ENCODE measurements around the gene AUP1. TPM values are rescaled to one million over a fixed set of nuclear protein-coding genes. Genes with fewer than 3 reads are reported as not detected.

Gene AUP1
- total and polyA plus RNA-seq, 10 of the 15 experiments (the other 5 are each of a cell fraction or from before 2014, with no cell fraction given): 39.1 to 215 (median 138) TPM

DNA sequence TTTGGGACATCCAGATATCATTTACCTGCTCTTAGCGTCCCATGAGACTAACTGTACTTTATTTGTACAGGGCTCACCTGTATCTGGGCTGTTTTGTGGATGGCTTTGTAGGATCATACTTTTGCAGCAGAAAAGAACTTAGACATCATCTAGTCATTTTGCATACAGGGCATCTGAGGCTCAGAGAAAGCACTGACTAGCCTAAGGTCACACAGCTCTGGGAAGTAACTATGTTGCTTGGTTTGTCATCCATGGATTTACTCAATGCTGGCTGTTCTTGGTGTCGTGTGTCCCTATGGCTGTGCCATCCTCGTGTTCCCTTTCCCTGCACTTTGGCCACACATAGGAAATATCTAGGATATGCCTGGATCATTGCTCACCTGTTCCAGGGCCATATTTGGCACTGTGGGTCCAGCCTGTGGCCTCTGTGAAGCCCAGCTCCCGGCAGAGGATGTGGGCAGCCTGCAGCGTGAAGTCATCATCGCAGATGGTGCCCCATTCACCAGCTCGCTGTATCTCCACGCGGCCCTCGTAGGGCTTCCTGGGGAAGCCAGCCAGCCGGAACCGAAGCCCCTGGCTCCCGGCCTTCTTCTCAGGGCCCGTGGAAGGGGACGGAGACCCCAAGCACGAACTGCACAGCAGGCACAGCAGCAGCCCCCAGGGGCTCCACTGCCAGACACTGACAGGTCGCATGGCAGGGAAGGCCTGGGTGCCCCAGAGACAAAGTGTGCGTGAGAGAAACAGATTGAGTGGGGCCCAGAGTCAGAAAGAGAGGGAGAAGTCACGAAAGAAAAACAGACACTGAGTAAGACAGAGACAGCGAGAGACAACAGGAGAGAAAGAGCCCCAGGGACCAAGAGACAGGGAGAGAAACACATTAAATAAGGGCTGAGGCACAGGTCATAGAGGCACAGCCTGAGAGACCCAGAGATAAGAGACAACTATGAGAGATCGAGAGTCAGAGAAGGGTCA is 22.7 kb upstream of the AUP1 start (continued):
- TF ChIP-seq, protein P1, sequence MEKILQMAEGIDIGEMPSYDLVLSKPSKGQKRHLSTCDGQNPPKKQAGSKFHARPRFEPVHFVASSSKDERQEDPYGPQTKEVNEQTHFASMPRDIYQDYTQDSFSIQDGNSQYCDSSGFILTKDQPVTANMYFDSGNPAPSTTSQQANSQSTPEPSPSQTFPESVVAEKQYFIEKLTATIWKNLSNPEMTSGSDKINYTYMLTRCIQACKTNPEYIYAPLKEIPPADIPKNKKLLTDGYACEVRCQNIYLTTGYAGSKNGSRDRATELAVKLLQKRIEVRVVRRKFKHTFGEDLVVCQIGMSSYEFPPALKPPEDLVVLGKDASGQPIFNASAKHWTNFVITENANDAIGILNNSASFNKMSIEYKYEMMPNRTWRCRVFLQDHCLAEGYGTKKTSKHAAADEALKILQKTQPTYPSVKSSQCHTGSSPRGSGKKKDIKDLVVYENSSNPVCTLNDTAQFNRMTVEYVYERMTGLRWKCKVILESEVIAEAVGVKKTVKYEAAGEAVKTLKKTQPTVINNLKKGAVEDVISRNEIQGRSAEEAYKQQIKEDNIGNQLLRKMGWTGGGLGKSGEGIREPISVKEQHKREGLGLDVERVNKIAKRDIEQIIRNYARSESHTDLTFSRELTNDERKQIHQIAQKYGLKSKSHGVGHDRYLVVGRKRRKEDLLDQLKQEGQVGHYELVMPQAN (conservative IDR thresholded peaks at IDR 0.05): 0 out of 2 replicates have a peak, but pooled peaks have one; percentile 38
- TF ChIP-seq IKZF1 (conservative IDR thresholded peaks at IDR 0.05) (peak; percentile 55), MTA2 (IDR thresholded peaks at IDR 0.05; ENCODE audit: low read depth) (peak; percentile 34; the same call in 1 of the 2 replicates), DPF2 (IDR thresholded peaks at IDR 0.05) (peak; percentile 63; the same call in 1 of the 2 replicates), HDGF (IDR thresholded peaks at IDR 0.05) (peak; percentile 92; the same call in 1 of the 2 replicates), IKZF2 (IDR thresholded peaks at IDR 0.05) (peak in 1 of 2 experiments; percentile 61; a peak in 3 of 4 replicates), NR2C2 (IDR thresholded peaks at IDR 0.05; ENCODE audit: borderline replicate concordance, control insufficient read depth, insufficient read length, low read depth) (no peak), RAD21 (IDR thresholded peaks at IDR 0.05; ENCODE audit: insufficient read depth, low read depth, low read length) (no peak), GATAD2B (conservative IDR thresholded peaks at IDR 0.05; ENCODE audit: low read depth) (peak; percentile 71; the same call in 1 of the 2 replicates), POU2F2 (IDR thresholded peaks at IDR 0.05; ENCODE audit: borderline replicate concordance, low read depth, low read length) (0 out of 3 replicates have a peak, but pooled peaks have one; percentile 9), FOXM1 (IDR thresholded peaks at IDR 0.05; ENCODE audit: low read depth, low read length) (no peak), ETV6 (conservative IDR thresholded peaks at IDR 0.05 in 1 of 2, IDR thresholded peaks at IDR 0.05 in 1 of 2; ENCODE audit: borderline replicate concordance in 1 of 2, low read depth in 1 of 2) (0 out of 4 replicates have a peak, but pooled peaks of 1 of the 2 experiments have one; percentile 53), SMARCA5 (IDR thresholded peaks at IDR 0.05) (peak; percentile 95), CREM (IDR thresholded peaks at IDR 0.05; ENCODE audit: low read depth) (peak; percentile 57; the same call in 1 of the 2 replicates), YY1 (IDR thresholded peaks at IDR 0.05; ENCODE audit: low read depth, low read length) (0 out of 2 replicates have a peak, but pooled peaks have one; percentile 2), POLR2A (IDR thresholded peaks at IDR 0.05; ENCODE audit: low read depth, low read length) (peak; percentile 28; the same call in 1 of the 2 replicates), JUNB (IDR thresholded peaks at IDR 0.05) (peak; percentile 60; the same call in 1 of the 2 replicates), SRF (IDR thresholded peaks at IDR 0.05; ENCODE audit: low read depth in 2 of 2, low read length in 2 of 2) (peak in 1 of 2 experiments; percentile 55; a peak in 1 of 4 replicates), CHD4 (IDR thresholded peaks at IDR 0.05) (no peak), TCF3 (IDR thresholded peaks at IDR 0.05; ENCODE audit: borderline replicate concordance, insufficient read depth, low read depth, low read length) (peak; percentile 58; the same call in 1 of the 2 replicates)
- TF ChIP-seq, protein P2, sequence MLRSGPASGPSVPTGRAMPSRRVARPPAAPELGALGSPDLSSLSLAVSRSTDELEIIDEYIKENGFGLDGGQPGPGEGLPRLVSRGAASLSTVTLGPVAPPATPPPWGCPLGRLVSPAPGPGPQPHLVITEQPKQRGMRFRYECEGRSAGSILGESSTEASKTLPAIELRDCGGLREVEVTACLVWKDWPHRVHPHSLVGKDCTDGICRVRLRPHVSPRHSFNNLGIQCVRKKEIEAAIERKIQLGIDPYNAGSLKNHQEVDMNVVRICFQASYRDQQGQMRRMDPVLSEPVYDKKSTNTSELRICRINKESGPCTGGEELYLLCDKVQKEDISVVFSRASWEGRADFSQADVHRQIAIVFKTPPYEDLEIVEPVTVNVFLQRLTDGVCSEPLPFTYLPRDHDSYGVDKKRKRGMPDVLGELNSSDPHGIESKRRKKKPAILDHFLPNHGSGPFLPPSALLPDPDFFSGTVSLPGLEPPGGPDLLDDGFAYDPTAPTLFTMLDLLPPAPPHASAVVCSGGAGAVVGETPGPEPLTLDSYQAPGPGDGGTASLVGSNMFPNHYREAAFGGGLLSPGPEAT (IDR thresholded peaks at IDR 0.05; ENCODE audit: low read depth): 0 out of 2 replicates have a peak, but pooled peaks have one; percentile 33
- TF ChIP-seq, protein P3, sequence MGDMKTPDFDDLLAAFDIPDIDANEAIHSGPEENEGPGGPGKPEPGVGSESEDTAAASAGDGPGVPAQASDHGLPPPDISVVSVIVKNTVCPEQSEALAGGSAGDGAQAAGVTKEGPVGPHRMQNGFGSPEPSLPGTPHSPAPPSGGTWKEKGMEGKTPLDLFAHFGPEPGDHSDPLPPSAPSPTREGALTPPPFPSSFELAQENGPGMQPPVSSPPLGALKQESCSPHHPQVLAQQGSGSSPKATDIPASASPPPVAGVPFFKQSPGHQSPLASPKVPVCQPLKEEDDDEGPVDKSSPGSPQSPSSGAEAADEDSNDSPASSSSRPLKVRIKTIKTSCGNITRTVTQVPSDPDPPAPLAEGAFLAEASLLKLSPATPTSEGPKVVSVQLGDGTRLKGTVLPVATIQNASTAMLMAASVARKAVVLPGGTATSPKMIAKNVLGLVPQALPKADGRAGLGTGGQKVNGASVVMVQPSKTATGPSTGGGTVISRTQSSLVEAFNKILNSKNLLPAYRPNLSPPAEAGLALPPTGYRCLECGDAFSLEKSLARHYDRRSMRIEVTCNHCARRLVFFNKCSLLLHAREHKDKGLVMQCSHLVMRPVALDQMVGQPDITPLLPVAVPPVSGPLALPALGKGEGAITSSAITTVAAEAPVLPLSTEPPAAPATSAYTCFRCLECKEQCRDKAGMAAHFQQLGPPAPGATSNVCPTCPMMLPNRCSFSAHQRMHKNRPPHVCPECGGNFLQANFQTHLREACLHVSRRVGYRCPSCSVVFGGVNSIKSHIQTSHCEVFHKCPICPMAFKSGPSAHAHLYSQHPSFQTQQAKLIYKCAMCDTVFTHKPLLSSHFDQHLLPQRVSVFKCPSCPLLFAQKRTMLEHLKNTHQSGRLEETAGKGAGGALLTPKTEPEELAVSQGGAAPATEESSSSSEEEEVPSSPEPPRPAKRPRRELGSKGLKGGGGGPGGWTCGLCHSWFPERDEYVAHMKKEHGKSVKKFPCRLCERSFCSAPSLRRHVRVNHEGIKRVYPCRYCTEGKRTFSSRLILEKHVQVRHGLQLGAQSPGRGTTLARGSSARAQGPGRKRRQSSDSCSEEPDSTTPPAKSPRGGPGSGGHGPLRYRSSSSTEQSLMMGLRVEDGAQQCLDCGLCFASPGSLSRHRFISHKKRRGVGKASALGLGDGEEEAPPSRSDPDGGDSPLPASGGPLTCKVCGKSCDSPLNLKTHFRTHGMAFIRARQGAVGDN (IDR thresholded peaks at IDR 0.05): peak; percentile 81

All from GM12878 (cell line).